Measurements from ENCODE around the gene PER2. TPM values are rescaled to one million over a fixed set of nuclear protein-coding genes. Genes with fewer than 3 reads are reported as not detected.

The PER2 gene
- total and polyA plus RNA-seq, 2 of the 4 experiments (the other 2 are of a cell fraction) = 1.7 to 3.2 TPM

- no peak overlapping the region for H3K18ac ChIP-seq (ENCODE audit: low read depth, low read length)
- H2AK5ac ChIP-seq (ENCODE audit: low read depth, low read length) = no peak overlapping the region
- H4K8ac ChIP-seq (ENCODE audit: low read depth in 2 of 2, low read length in 2 of 2) = no peak overlapping the region
- no TSS peak for BruUV-seq (replicated peaks)
- no peak overlapping the region for H3K9ac ChIP-seq (ENCODE audit: low read depth, low read length)
- ChIA-PET CTCF (no interaction called here), POLR2A (ENCODE audit: unreplicated experiment) (no interaction called here)
- H4K5ac ChIP-seq (ENCODE audit: low read depth, low read length) = no peak overlapping the region
- ATAC-seq (ENCODE audit: low read depth) = no peak
- TF ChIP-seq MAFK (IDR thresholded peaks at IDR 0.05; ENCODE audit: low read depth, low read length) (no peak), SMC3 (IDR thresholded peaks at IDR 0.05; ENCODE audit: low read depth, low read length) (no peak), CEBPB (IDR thresholded peaks at IDR 0.05; ENCODE audit: low read depth, low read length) (no peak), NFE2L2 (IDR thresholded peaks at IDR 0.05; ENCODE audit: low read depth, low read length) (no peak), ELK1 (IDR thresholded peaks at IDR 0.05; ENCODE audit: borderline replicate concordance, low read depth, low read length) (no peak), MAZ (IDR thresholded peaks at IDR 0.05; ENCODE audit: borderline replicate concordance, low read depth, low read length) (no peak), RFX5 (IDR thresholded peaks at IDR 0.05; ENCODE audit: low read depth, low read length) (no peak), POLR2A (IDR thresholded peaks at IDR 0.05; ENCODE audit: low read depth, low read length) (no peak)
- H3K4me2 ChIP-seq (ENCODE audit: low read depth, low read length) = no peak overlapping the region
- H3K9me1 ChIP-seq (ENCODE audit: insufficient read depth, low read length) = peaks cover 8% of the 10 kb centered on the region; the same call in 1 of the 2 replicates
- peaks cover 18% of the 10 kb centered on the region for H3K36me3 ChIP-seq (ENCODE audit: control insufficient read depth, insufficient read depth, low read length)
- no peaks in the 10 kb centered on the region for H3K9me3 ChIP-seq (ENCODE audit: control insufficient read depth, insufficient read depth, low read length)
- dilution Hi-C loops (cut with HindIII; ENCODE audit: low sequenced_read_pairs, unreplicated experiment) (no loop called here), in situ Hi-C loops (cut with MboI; ENCODE audit: low sequenced_read_pairs) (no loop called here), intact Hi-C loops (cut with micrococcal nuclease) (no loop called here)
- 100% methylated on average over 3 of the region's 5 CpGs; no CpG with 5 or more reads in 1 of the 2 experiments for WGBS, 2 experiments (ENCODE audit: extremely low coverage in 2 of 2, insufficient read length in 1 of 2)
- H3K14ac ChIP-seq (replicated peaks; ENCODE audit: low read depth, low read length) = no peak overlapping the region
- H3K4me3 ChIP-seq (ENCODE audit: insufficient read depth, low read depth, low read length) = no peak overlapping the region
- H3K79me1 ChIP-seq (ENCODE audit: low read depth in 1 of 2, low read length in 2 of 2) = peaks cover 15 to 20% of the 10 kb centered on the region in 2 experiments; a peak in 3 of 4 replicates
- H4K20me1 ChIP-seq (ENCODE audit: insufficient read depth, low read length) = peaks cover 5% of the 10 kb centered on the region
- no peak overlapping the region for H3K56ac ChIP-seq (ENCODE audit: extremely low read depth, insufficient read depth, low read length)
- H4K91ac ChIP-seq (ENCODE audit: insufficient read depth, low read depth, low read length) = no peak overlapping the region
- no peak for DNase-seq
- H2BK20ac ChIP-seq (ENCODE audit: low read depth, low read length) = no peak overlapping the region
- H3K4me1 ChIP-seq (ENCODE audit: control insufficient read depth, insufficient read depth, low read length) = no peaks in the 10 kb centered on the region
- H2BK15ac ChIP-seq (ENCODE audit: low read depth, low read length) = no peak overlapping the region
- H3K4ac ChIP-seq (ENCODE audit: low read depth, low read length) = no peak overlapping the region
- no peaks in the 10 kb centered on the region for H3K27me3 ChIP-seq (ENCODE audit: control insufficient read depth, insufficient read depth, low read length)
- no peak overlapping the region for H2BK5ac ChIP-seq (ENCODE audit: low read depth, low read length, poor library complexity, severe bottlenecking)
- H2BK120ac ChIP-seq (ENCODE audit: low read depth, low read length) = no peak overlapping the region
- H3K27ac ChIP-seq (ENCODE audit: insufficient read depth, low read length) = no peak overlapping the region
- no peak overlapping the region for H2AFZ ChIP-seq (replicated peaks; ENCODE audit: low read length, poor library complexity)
- H3K23ac ChIP-seq (ENCODE audit: low read depth, low read length) = no peak overlapping the region
- H2AK9ac ChIP-seq (replicated peaks; ENCODE audit: low read depth, low read length, poor library complexity) = no peak overlapping the region
These were observed 48.5 kb upstream of the PER2 start for GRCh38 chr2:238336793-238337444.

All from IMR-90 (cell line).